ENCODE results near the gene PITX3.

DNA sequence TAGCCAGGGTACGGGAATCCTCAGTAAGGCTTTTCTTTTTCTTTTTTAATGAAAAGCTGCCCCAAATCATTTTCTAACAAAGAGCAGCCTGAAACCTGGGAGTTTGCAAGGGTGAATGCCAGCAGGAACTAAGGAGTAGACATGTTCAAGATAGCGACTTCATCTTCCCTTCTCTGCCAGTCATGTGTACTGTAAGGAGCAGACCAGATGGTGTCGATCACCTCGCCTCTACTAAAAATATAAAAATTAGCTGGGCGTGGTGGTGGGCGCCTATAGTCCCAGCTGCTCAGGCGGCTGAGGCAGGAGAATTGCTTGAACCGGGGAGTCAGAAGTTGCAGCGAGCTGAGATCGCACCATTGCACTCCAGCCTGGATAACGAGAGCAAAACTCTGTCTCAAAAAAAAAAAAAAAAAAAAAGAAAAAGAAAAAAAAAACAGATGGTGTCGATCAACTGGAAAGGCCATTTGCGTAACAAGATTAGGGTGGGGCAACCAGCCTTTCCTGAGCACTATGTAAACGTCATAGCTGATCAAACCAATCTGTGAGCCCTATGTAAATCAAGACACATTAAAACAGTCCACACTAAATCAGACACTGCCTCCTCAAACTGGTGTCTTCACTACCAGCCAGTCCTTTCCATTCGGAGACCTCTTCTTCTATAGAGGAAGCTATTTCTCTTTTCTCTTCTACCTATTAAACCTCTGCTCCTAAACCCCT, 55.3 kb downstream of the PITX3 start:
- TF ChIP-seq CTCF (conservative IDR thresholded peaks at IDR 0.05; ENCODE audit: low read depth in 2 of 2) (no peak), CREB1 (CRISPR knock-in tag; IDR thresholded peaks at IDR 0.05; ENCODE audit: low read depth) (no peak), EZH2phosphoT487 (IDR thresholded peaks at IDR 0.05; ENCODE audit: unreplicated experiment) (no peak), JUNB (IDR thresholded peaks at IDR 0.05; ENCODE audit: unreplicated experiment) (no peak), EZH2 (IDR thresholded peaks at IDR 0.05; ENCODE audit: low read depth, unreplicated experiment) (no peak), REST (IDR thresholded peaks at IDR 0.05; ENCODE audit: unreplicated experiment) (no peak), POLR2AphosphoS5 (IDR thresholded peaks at IDR 0.05; ENCODE audit: low read depth) (no peak)
